Calu3 (cell line): ENCODE measurements around the gene CTF1. TPM values are rescaled to one million over a fixed set of nuclear protein-coding genes. Genes with fewer than 3 reads are reported as not detected.

Experiments used
- BruUV-seq: library from RNA; stranded (reverse); fragments of 400-500 nt; replicated peaks from 2 replicates; lab custom pipeline; 2021; lab: Mats Ljungman, UMichigan
- CTCF ChIA-PET: fragments of 300-600 bp; sonication (Branson Sonifier 250); formaldehyde crosslinking; loops from one replicate; lab custom pipeline; 2022; ENCODE audit warnings: antibody characterized with exemption; lab: Charles Lee
- DNase-seq: peaks from one replicate; pipeline ENCODE4 v3.0.0; 2022
- H3K27ac Mint-ChIP-seq: one replicate; pipeline ENCODE4 v1.8.0; 2022; ENCODE audit warnings: mixed read lengths; ENCODE audit not compliant: unreplicated experiment
- H3K27me3 Mint-ChIP-seq: one replicate; pipeline ENCODE4 v1.8.0; 2022; ENCODE audit warnings: mixed read lengths; ENCODE audit not compliant: unreplicated experiment
- H3K36me3 Mint-ChIP-seq: one replicate; pipeline ENCODE4 v1.8.0; 2022; ENCODE audit warnings: mild to moderate bottlenecking, moderate library complexity, mixed read lengths; ENCODE audit not compliant: insufficient read depth, unreplicated experiment
- H3K4me1 Mint-ChIP-seq: one replicate; pipeline ENCODE4 v1.8.0; 2022; ENCODE audit warnings: mild to moderate bottlenecking, low read depth, mixed read lengths; ENCODE audit not compliant: unreplicated experiment
- H3K4me3 Mint-ChIP-seq: one replicate; pipeline ENCODE4 v1.8.0; 2022; ENCODE audit warnings: mild to moderate bottlenecking, low read depth, moderate library complexity, mixed read lengths; ENCODE audit not compliant: unreplicated experiment
- H3K9me3 Mint-ChIP-seq: one replicate; pipeline ENCODE4 v1.8.0; 2022; ENCODE audit warnings: low read depth, mixed read lengths; ENCODE audit not compliant: unreplicated experiment
- intact Hi-C: fragments of 100-400 bp; cut with micrococcal nuclease; formaldehyde crosslinking; loops from one replicate; pipeline ENCODE4 v1.10.0; 2022; ENCODE audit not compliant: unreplicated experiment
- total RNA-seq: library from RNA; stranded (reverse); gene quantifications from 2 replicates; pipeline ENCODE4 v1.2.3, GENCODE V29; 2022
- TF ChIP-seq, protein P1 (sequence below): fragments of 200-600 bp; IDR thresholded peaks from one replicate; pipeline ENCODE4 v1.8.0; 2022; ENCODE audit warnings: antibody characterized with exemption; ENCODE audit not compliant: unreplicated experiment

Gene CTF1
- total RNA-seq, 1 experiment from 2014 or later, result 1.9 TPM

DNA sequence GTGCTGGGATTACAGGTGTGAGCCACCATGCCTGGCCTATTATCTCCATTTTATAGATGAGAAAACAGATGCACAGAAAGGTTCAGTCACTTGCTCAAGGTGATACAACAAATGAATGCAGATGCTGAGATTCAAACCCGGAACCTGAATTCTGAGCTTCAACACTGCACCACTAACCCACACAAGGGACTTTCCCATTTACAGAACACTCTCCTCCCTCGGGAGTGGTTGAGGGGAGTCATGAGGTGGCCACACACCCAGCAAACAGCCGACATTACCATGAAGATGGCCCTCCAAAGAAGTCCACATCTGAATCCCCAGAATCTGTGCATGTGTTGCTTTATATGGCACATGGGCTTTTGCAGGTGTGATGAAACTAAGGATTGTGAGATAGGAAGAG, 11.7 kb upstream of the CTF1 start:
- H3K4me3 Mint-ChIP-seq, result no peak overlapping the region
- CTCF ChIA-PET, result no interaction called here
- intact Hi-C loops, result no loop called here
- H3K9me3 Mint-ChIP-seq, result no peaks in the 10 kb centered on the region
- H3K36me3 Mint-ChIP-seq, result peaks cover 14% of the 10 kb centered on the region
- TF ChIP-seq, protein P1, sequence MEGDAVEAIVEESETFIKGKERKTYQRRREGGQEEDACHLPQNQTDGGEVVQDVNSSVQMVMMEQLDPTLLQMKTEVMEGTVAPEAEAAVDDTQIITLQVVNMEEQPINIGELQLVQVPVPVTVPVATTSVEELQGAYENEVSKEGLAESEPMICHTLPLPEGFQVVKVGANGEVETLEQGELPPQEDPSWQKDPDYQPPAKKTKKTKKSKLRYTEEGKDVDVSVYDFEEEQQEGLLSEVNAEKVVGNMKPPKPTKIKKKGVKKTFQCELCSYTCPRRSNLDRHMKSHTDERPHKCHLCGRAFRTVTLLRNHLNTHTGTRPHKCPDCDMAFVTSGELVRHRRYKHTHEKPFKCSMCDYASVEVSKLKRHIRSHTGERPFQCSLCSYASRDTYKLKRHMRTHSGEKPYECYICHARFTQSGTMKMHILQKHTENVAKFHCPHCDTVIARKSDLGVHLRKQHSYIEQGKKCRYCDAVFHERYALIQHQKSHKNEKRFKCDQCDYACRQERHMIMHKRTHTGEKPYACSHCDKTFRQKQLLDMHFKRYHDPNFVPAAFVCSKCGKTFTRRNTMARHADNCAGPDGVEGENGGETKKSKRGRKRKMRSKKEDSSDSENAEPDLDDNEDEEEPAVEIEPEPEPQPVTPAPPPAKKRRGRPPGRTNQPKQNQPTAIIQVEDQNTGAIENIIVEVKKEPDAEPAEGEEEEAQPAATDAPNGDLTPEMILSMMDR, result no peak
- BruUV-seq, result no TSS peak
- no peaks in the 10 kb centered on the region for H3K27me3 Mint-ChIP-seq
- no peak overlapping the region for H3K27ac Mint-ChIP-seq
- DNase-seq, result no peak
- H3K4me1 Mint-ChIP-seq, result peaks cover 8% of the 10 kb centered on the region

GRCh38 chr16:30885196-30885595, 11.2 kb upstream of the CTF1 start:
- no peak overlapping the region for H3K4me3 Mint-ChIP-seq
- DNase-seq, result no peak
- H3K4me1 Mint-ChIP-seq, result peaks cover 8% of the 10 kb centered on the region
- TF ChIP-seq, protein P1, result no peak
- no peaks in the 10 kb centered on the region for H3K27me3 Mint-ChIP-seq
- no peak overlapping the region for H3K27ac Mint-ChIP-seq
- intact Hi-C loops, result no loop called here
- H3K9me3 Mint-ChIP-seq, result no peaks in the 10 kb centered on the region
- CTCF ChIA-PET, result no interaction called here
- BruUV-seq, result no TSS peak
- peaks cover 17% of the 10 kb centered on the region for H3K36me3 Mint-ChIP-seq

DNA sequence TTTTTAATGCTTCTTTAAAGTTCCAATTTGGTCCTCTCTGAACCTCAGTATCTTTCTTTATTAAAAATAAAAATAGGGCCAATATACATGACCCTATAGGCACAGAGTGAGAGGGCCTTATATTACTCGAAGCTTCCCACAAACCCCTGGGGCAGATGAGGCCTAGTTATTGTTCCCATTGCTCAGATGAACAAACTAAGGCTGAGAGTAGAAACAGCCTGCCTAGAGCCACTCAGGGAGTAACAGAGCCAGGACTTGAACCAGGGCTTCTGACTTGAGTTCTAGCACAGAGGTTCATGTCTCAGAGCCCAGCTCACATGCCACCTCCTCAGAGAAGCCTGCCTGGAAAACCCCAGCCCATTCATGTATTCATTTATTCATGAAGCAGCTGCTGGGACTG, 10.3 kb upstream of the CTF1 start:
- Mint-ChIP-seq H3K9me3 (no peaks in the 10 kb centered on the region), H3K4me1 (peaks cover 8% of the 10 kb centered on the region), H3K4me3 (no peak overlapping the region), H3K27ac (no peak overlapping the region), H3K27me3 (no peaks in the 10 kb centered on the region), H3K36me3 (peaks cover 20% of the 10 kb centered on the region)
- no TSS peak for BruUV-seq
- TF ChIP-seq, protein P1, result no peak
- DNase-seq, result no peak
- CTCF ChIA-PET, result no interaction called here
- intact Hi-C loops, result no loop called here

GRCh38 chr16:30887927-30888326, 8.5 kb upstream of the CTF1 start:
- no peaks in the 10 kb centered on the region for H3K9me3 Mint-ChIP-seq
- TF ChIP-seq, protein P1, result no peak
- no peak overlapping the region for H3K27ac Mint-ChIP-seq
- no TSS peak for BruUV-seq
- H3K36me3 Mint-ChIP-seq, result peaks cover 25% of the 10 kb centered on the region
- CTCF ChIA-PET, result no interaction called here
- no peak overlapping the region for H3K4me3 Mint-ChIP-seq
- peaks cover 11% of the 10 kb centered on the region for H3K4me1 Mint-ChIP-seq
- no peaks in the 10 kb centered on the region for H3K27me3 Mint-ChIP-seq
- intact Hi-C loops, result no loop called here
- DNase-seq, result no peak
